Stimulated activated CD8-positive, alpha-beta memory T cell treated with anti-CD3 and anti-CD28 coated beads, Interleukin-4, amount 100 ng/mL, for 48 hours (primary cell): ENCODE data around the gene PRPF39.
A peak's percentile ranks its signal among the peaks of the same experiment; 100 is the strongest.
"Not testable (repeated sequence)": the region's sequence is repeated elsewhere in the genome, so short reads cannot be mapped to it uniquely, and the experiment has no call there.

Experiments used
- DNase-seq: peaks from one replicate; pipeline ENCODE4 v3.0.0-alpha.2; 2020

The PRPF39 gene

DNA sequence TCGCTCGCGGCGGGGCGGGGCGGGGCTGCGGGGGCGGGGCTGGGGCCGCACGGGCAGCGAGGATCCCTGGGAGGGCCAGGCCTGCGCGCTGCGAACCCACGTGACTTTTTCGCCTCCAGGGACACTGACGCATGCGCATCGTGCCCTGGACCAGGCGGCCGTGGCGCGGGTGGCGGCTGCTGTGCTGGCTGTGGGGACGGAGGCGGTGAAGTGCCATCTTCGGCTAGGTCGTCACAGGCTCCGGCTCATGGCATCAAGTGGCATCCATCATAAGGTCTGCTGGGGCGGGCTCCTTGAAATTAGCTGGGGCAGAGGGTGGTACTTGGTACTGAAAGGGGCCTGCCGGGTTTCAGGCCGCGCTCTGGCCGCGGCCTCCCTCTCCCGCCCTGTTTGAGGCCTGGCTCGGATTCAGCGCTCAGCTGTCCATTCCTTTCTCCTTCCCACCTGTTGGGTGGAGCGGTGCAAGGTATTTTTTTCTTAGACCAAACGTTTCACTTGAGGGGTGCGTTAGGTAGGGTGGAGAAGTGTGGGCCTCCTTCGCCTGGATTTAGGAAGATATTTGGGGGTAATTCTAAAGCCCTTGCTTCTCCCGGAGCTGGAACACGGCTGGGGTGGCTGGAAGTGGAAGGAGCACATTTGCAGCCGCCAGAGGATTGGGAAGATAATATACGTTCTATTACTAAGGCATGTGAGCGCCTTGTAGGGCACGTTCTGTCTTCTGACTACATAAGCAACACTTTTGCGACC, at the start of gene PRPF39:
Gene PRPF39, plus strand, starts transcription at position 141 of the 747 bp plus-strand sequence. CDS start 11,124 bp downstream, outside the sequence.
- DNase-seq: peak; percentile 96

DNA sequence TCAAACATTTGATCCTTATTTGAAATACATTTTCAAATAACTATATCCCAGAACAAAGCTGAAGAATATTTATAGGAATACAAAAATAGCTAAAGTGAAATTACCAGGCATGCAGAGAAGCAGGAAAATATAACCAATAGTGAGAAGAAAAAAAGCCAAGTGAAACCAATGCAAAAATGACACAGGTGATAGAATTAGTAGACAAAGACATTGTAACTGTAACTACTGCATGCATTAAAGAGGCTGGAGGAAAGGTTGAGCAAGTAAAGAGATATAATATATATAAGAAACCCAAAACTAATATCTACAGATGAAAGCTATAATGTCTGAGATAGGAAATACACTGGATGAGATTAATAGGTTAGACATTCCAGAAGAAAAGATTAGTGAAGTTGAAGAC, 49.2 kb upstream of the PRPF39 start:
- DNase-seq: no peak

GRCh38 chr14:45038256-45038655, 45.7 kb upstream of the PRPF39 start:
- no peak for DNase-seq

DNA sequence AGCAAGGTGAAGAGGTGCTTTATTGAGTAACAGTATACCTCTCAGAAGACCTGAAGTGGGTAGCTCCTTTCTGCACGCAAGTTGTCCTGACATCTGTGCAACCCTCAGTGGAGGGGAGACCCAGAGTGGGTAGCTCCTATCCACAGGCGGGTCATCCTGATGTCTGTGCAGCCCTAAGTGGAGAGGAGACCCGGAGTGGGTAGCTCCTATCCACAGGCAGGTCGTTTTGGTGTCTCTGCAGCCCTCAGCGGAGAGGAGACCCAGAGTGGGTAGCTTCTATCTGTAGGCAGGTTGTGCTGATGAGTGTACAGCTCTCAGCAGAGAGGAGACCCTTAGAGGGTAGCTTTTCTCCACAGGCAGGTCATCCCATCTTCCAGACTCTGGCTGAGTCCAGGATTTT, 45.1 kb upstream of the PRPF39 start:
- no peak for DNase-seq

- no peak for DNase-seq
These were observed 44.5 kb upstream of the PRPF39 start for GRCh38 chr14:45039390-45039789.

DNA sequence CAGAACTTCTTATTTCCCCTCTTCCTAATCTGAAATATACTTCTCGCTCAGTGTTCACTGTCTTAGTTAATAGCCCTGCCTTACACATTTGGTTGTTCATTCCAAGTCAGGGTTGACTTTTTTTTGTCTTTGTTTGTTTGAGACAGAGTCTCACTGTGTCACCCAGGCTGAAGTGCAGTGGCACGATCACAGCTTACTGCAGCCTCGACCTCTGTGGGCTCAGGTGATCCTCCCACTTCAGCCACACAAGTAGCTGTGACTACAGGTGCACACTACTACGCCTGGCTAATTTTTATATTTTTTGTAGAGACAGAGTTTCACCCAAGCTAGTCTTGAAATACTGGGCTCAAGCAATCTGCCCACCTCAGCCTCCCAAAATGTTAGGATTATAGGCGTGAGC, 42.3 kb upstream of the PRPF39 start:
- no peak for DNase-seq

GRCh38 chr14:45044638-45045037, 39.3 kb upstream of the PRPF39 start:
- DNase-seq: no peak

GRCh38 chr14:45048385-45048784, 35.5 kb upstream of the PRPF39 start:
- DNase-seq: no peak

- DNase-seq: no peak
These were observed 32.7 kb upstream of the PRPF39 start for GRCh38 chr14:45051180-45051579.

GRCh38 chr14:45051896-45052295, 32.0 kb upstream of the PRPF39 start:
- no peak for DNase-seq

DNA sequence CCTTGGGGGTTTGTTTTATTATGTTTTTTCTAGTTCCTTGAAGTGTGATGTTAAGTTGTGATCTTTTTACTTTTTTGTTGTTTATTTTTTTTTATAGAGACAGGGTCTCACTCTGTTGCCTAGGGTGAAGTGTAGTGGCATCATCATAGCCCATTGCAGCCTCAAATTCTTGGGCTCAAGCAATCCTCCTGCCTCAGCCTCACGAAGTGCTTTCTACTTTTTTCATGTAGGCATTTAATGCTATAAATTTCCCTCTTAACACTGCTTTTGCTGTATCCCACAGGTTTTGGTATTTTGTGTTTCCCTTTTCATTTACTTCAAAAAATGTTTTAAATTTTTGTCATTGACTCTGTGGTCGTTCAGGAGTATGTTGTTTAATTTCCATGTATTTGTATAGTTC, 26.6 kb upstream of the PRPF39 start:
- no peak for DNase-seq

DNA sequence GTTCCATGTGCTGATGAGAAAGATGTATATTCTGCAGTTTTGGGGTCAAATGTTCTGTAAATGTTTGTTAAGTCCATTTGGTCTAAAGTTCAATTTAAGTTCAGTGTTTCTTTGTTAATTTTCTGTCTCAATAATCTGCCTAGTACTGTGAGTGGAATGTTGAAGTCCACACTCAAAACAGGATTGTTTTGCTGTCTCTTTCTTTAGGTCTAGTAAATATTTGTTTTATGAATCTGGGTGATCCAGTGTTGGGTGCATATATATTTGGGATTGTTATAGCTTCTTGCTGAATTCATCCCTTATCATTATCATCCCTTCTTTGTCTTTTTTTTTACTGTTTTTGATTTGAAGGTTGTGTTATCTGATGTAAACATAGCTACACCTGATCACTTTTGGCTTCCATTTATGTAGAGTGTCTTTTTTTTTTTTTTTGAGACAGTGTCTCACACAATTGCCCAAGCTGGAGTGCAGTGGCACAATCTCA, 26.0 kb upstream of the PRPF39 start:
- no peak for DNase-seq

GRCh38 chr14:45060551-45060950, 23.4 kb upstream of the PRPF39 start:
- DNase-seq: no peak

DNA sequence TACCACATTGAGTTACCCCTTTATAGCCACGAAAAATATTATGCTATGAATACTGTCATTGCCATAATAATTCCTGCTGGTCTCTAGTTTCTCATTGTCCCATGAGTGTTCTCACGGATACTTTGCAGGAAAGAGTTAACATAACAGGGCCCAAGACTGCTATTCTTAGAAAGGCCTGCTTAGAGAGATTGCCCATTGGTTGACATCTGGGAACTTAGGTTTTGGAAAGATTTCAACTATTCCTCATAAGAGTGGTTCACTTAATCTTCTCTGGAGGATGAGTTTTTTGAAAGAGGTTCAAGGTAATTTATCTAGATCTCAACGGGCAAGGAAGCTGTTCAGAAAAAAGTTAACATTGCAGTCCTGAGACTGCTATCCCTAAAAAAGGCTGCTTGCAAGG, 18.4 kb upstream of the PRPF39 start:
- DNase-seq: no peak

DNA sequence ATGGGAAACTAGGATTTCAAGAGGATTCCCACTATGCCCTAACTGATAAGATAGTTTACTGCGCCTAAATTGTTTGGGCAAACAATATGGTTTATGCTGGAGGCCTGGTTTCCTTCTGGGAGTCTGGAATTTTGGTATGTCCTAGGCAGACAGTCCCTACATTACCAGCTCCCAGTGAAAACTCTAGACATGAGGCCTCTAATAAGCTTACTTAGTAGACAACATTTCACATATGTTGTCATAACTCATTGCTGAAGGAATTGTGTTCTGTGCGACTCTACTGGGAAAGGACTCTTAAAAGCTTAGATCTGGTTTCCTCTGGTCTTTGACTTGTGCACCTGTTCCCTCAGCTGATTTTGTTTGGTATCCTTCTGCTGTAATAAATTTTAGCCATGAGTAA, 18.0 kb upstream of the PRPF39 start:
- no peak for DNase-seq

GRCh38 chr14:45066667-45067066, 17.2 kb upstream of the PRPF39 start:
- no peak for DNase-seq

GRCh38 chr14:45068396-45068795, 15.5 kb upstream of the PRPF39 start:
- DNase-seq: no peak

DNA sequence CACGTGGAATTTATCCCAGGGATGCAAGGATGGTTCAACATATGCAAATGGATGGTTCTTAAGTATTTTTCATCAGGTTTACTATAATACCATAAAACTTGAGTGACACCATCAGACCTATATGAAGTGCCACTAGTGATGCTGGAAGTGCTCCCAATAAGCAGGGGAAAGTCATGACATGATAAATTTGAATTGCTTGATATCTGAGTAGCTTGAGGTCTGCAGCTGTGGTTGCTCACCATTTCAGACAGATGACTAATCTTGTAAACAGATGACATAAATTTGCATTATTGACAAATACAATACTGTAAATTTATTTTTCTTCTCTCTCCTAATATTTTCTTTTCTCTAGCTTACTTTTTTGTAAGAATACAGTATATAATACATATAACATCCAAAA, 13.7 kb upstream of the PRPF39 start:
- DNase-seq: no peak

DNA sequence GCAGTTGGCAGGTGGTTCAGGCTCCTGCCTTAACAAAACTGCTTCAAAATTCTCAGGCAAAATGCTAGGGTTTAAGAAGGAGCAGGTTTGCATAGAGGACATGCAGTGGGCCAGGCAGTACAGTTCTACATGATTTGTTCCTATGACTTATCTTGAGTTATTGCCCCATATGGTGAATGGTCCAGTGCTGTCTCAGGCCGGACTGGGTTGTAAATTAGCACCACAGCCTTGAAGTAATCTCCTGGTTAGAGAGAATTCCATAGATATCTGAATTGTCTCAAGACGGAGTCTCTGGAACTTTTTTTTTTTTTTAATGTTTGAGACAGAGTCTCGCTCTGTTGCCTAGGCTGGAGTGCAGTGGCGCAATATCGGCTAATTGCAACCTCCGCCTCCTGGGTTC, 11.8 kb upstream of the PRPF39 start:
- no peak for DNase-seq

DNA sequence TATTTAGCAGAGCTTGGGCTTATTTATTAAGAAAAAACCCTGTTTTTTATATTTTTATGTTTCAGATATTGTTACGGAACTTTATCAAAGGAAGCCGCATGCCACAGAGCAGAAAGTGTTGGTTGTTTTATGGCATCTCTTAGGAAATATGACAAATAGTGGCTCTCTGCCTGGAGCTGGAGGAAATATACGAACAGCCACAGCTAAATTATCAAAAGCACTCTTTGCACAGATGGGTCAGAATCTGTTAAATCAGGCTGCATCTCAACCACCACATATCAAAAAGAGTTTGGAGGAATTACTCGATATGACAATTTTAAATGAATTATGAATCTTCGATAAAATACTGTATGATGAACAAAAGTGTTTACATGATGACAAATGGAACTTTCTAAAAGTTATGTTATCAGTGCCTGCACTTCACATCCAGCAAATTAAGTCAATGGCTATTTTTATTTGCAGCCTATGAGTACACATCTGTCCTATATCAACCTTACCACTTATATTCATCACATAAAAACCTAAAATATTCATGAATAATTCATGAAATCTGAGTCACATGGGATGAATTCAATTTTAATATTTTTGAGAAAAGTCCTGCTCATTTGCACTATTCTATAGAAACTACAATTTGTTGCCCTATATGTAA, 10.6 kb upstream of the PRPF39 start:
- no peak for DNase-seq

DNA sequence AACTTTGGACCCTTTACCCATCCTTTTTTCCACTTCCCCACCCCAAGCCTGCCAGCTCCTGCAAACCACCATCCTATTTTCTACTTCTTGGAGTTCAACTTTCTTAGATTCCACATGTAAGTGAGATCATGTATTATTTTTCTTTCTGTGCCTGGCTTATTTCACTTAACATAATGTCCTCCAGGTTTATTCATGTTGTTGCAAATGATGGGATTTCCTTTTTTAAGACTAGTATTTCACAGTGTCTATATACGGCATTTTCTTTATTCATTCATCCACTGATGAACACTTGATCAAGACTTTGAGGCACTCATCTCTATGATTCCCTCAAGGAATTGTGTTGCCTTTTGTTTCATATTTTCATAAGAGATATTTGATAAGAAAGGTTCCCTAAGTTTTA, 5.6 kb upstream of the PRPF39 start:
- DNase-seq: no peak

GRCh38 chr14:45080416-45080968, 3.4 kb upstream of the PRPF39 start:
- not testable (repeated sequence) for DNase-seq

- not testable (repeated sequence) for DNase-seq
These were observed 2.8 kb upstream of the PRPF39 start for GRCh38 chr14:45081096-45081495.

- DNase-seq: no peak
These were observed 1.5 kb upstream of the PRPF39 start for GRCh38 chr14:45082420-45082819.
